ENCODE measurements around the gene IL13. TPM values are rescaled to one million over a fixed set of nuclear protein-coding genes. Genes with fewer than 3 reads are reported as not detected.

The IL13 gene
- total RNA-seq, 1 experiment from 2014 or later, result not detected

DNA sequence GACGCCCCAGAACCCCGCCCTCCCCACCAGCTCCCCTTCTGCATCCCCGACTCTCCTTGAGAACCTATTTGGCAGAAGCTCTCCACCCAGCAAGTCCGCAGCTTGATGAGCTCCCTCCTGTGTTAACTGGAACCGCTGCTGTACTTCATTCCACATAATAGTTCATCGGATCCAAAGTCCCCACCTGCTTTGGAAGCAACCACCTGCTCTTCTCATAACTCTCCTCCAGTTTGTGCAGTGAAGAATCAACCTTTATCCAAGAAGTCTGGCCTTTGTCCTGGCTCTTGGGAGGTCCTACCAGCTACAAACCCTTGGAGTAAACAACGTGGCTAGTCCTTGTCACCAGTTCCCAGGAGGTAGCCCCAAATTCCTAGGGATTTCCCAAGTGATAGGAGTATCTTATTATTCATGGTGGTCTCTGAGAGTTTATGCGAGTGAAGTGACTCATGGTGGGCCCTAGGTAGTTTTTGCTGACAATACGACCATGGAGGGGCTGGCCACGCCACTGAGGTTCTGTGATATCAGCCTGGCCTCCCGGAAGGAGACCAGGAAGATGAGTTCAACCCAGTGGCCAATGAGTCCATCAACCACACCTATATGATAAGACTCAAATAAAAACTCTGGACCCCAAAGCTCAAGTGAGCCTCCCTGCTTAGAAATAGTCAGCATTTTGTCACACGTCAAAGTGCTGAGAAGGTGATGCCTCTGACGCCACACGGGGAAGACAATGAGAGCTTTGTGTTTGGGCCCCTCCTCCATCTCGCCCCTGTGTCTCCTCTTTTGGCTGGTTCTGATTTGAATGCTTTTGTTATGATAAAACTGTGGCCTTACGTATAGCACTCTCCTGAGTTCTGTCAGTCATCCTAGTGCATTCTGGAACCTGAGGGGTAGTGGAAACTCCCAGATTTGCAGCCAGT is 12.3 kb downstream of the IL13 start:
- no peak for DNase-seq (ENCODE audit: low spot score)

DNA sequence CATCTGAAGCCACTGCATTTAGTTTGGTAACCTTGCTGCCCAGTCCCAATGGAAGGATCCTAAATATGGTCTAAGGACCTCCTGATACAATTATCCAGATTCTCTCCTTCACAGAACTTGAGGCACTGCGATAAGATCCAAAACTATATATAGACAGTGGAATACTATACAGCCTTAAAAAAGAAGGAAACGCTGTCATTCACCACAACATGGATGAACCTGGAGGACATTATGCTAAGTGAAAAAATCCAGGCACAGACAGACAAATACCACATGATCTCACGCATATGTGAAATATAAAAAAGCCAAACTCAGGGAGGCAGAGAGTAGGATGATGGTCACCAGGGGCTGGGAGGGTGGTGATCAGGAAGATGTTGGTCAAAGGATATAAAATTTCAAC is 13.0 kb downstream of the IL13 start:
- DNase-seq (ENCODE audit: low spot score), result no peak

DNA sequence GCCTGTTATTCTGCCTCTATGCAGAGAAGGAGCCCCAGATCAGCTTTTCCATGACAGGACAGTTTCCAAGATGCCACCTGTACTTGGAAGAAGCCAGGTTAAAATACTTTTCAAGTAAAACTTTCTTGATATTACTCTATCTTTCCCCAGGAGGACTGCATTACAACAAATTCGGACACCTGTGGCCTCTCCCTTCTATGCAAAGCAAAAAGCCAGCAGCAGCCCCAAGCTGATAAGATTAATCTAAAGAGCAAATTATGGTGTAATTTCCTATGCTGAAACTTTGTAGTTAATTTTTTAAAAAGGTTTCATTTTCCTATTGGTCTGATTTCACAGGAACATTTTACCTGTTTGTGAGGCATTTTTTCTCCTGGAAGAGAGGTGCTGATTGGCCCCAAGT is 15.5 kb downstream of the IL13 start:
- DNase-seq (ENCODE audit: low spot score), result no peak

DNA sequence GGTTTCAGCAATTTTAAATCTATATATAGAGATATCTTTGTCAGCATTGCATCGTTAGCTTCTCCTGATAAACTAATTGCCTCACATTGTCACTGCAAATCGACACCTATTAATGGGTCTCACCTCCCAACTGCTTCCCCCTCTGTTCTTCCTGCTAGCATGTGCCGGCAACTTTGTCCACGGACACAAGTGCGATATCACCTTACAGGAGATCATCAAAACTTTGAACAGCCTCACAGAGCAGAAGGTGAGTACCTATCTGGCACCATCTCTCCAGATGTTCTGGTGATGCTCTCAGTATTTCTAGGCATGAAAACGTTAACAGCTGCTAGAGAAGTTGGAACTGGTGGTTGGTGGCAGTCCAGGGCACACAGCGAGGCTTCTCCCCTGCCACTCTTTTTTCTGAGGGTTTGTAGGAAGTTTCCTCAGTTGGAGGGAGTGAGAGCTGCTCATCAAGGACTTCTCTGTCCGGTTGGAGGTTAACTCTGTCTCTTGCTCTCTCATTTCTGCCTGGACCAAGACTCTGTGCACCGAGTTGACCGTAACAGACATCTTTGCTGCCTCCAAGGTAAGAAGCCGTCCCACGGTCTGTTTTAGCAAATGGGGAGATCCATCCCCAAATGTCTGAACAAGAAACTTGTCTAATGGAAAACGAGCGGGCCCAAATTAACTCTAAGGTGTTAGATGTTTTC is 16.1 kb downstream of the IL13 start, which contains the start of gene IL4:
IL4 (plus strand) TSS at position 51 of the 692 bp plus-strand sequence; CDS start at position 113, 62 bp downstream.
- DNase-seq (ENCODE audit: low spot score), result no peak

DNA sequence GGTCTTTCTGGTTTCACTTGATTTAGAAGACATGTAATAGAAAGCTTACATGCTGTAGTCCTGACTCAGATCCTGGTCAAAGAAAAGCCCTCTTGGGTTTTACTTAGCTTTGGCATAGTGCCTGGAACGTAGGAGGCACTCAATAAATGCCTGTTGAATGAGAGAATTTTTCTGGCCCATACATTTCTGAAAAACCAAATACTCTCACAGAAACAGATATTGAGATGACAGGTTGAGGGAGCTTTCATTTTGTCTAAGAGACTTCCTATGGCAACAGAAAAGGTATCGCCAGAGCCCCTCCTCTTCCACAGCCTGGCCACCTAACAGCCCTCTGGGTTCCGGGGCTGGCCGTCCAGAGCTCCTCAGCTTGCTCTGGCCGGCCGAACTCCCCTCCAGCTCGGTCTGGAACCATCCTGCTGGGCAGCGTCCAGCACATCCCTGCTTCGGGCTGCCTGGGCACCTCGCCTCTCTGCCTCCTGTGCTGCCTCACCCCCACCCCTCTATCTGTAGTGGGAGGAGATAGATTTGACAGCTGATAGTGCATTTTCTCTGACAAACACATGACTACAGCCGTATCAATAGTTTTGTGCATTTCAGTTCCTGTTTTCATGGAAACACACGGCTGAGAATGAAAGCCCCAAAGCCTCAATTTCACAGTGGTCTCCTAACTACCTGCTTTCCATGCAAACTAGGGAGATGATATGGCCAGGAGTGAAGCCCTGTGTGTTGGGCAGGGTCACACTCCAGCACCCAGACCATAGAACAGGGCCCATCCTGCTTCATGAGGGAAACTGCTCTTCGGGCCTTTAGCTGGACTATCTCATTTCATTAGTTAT is 16.9 kb downstream of the IL13 start:
- DNase-seq (ENCODE audit: low spot score), result peak; percentile 83

DNA sequence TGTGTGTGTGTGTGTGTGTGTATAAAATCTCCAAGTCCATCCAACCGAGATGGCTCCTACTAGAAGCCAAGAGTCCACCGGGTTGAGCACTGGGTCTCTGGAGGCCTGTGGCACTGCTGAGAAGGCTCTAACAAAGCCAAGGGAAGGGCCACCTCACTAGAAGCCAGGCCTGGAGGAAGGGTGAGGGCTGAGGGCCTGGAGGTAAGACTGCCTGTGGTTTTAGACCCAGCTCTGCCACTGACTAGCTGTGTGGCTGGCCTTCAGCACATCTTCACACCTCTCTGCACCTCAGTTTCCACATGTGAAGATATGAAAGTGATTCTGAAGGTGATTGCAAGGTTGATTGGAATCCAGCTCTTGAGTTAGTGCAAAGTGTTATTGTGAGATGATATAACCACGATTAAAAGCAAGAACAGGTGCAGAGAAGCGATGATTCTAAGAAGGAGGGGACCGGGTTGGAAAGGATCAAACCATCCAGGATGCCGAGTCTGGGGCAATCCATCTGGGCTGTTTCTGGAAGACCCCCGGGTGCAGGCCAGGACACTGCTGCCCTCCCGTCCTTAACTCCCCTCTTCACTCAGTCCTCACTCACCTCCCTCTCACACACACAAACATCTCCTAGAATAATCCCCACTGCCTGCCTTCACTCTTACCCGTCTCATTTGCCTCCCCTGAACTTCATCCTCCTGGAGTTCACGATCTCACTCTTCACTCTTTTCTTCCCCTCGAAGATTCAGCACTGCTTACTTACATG is 18.1 kb downstream of the IL13 start:
- no peak for DNase-seq (ENCODE audit: low spot score)

DNA sequence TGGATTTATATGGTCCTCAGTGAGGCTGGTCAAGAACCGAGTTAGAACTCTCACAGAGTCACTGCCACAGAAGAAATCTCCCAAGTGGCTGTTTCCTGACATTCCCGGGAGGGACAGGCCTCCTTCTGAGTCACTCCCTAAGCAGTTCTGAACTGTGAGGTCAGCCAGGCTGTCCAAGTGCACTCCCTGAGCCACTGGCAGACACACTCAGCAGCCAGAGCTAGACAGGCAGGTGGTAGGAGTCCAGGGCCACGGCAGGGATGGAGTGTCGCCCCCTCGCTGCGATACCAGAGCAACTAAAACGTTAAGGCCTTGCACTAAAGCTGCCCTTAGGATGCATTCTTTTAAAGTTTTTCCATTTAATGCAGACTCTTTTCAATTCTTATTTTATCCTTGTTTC is 19.2 kb downstream of the IL13 start:
- peak; percentile 92 for DNase-seq (ENCODE audit: low spot score)

GRCh38 chr5:132677682-132678400 is 19.9 kb downstream of the IL13 start:
- no peak for DNase-seq (ENCODE audit: low spot score)

- DNase-seq (ENCODE audit: low spot score), result no peak
Measured at GRCh38 chr5:132678735-132679134, 20.8 kb downstream of the IL13 start.

- DNase-seq (ENCODE audit: low spot score), result no peak
Measured at GRCh38 chr5:132679166-132679565, 21.2 kb downstream of the IL13 start.

DNA sequence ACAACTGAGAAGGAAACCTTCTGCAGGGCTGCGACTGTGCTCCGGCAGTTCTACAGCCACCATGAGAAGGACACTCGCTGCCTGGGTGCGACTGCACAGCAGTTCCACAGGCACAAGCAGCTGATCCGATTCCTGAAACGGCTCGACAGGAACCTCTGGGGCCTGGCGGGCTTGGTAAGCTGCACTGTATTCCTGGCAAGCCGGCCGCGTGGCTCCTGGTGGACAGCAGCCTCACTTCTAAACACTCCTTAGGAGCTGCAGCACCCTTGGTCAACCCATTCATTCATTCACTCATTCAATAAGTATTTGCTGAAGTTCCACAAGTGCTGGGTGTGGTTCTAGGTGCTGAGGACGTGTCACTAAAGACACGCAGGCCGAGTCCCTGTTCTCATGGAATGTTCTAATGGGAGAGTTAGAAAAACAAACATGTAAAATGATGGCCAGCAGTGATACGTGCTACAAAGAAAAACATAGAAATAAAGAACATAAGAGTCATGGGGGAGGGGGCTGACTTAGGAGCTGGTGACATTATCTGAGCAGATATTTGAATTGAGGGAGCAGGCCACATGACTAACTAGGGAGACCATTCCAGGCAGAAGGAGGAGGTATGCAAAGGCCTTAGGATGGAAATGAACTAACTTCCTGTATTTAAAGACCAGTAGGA is 21.9 kb downstream of the IL13 start:
- DNase-seq (ENCODE audit: low spot score), result no peak

- no peak for DNase-seq (ENCODE audit: low spot score)
Measured at GRCh38 chr5:132680780-132681475, 23.0 kb downstream of the IL13 start.

GRCh38 chr5:132681476-132681831 is 23.5 kb downstream of the IL13 start:
- DNase-seq (ENCODE audit: low spot score), result no peak

DNA sequence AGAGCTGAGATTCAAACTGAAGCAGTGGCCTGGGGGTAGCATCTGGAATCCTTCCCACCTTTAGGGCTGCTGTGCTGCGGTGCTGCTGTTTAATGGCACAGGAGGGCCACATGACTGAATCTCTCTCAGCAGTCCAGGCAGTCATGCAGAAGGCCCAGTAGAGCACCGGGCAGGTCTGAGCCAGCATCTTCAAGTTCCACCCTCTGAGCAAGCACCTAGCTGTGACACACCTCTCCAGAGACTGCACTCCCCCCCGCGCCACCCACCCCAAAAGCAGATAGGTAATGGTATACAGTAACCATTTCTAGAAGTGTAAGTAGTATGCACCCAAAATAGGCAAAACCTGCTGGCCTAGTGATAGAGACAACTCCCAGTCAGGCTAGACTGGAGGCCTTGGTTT is 24.0 kb downstream of the IL13 start:
- no peak for DNase-seq (ENCODE audit: low spot score)

DNA sequence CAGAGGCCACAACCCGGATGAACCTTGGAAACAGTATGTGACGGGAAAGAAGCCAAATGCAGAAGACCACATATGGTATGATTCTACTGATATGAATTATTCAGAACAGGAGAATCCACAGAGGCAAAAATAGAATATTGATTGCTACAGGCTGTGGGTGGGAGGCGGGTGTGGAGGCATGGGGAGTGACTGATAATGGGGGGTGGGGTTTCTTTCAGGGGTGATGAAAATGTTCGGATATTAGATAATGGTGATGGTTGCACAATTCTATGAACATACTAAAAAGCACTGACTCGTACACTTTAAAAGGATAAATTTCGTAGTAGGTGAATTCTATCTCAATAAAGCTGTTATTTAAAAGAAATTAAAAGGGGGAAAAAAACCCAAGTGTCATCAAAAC is 26.5 kb downstream of the IL13 start:
- no peak for DNase-seq (ENCODE audit: low spot score)

GRCh38 chr5:132684922-132685720 is 27.1 kb downstream of the IL13 start:
- DNase-seq (ENCODE audit: low spot score), result no peak

DNA sequence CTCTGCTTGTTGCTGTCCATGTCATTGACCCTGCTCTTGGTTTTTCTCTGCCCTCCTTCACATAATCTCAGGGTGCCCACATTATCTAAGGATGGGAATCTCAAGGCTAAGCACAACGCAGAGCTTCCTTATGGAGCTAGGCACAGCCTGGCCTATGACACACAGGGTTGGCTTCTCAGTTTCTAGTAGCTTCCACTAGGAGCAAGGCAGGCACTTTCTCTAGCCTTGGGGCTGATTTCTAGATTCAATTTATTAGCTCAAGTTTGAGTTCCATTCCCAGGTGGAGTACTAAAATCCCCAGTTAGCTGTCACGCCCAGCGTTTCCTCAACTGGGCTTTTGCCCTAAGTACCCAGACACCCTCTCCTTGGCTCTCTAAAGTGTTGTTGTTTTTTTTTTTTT is 28.2 kb downstream of the IL13 start:
- DNase-seq (ENCODE audit: low spot score), result no peak

DNA sequence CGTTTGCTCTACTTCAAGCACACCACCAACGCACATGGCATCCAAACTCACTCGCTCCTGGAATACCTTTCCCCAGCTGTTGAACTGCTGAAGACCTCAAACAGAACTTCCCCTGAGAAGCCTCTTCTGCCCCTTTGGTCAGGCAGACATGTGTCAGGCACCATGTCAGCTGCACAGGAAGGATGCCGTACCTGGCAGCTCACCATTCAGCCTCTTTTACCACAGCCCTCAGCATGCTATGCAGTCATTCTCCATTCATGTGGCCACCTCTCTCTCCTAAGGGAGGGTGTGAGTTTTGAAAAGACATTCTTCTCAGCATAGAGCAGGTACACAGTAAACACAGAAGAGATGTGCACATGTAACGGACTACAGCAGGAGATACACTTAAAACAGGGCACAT is 30.0 kb downstream of the IL13 start:
- no peak for DNase-seq (ENCODE audit: low spot score)
